Right lobe of liver (tissue), 6 donors: Measurements from ENCODE around the gene GYG1. TPM values are rescaled to one million over a fixed set of nuclear protein-coding genes. Genes with fewer than 3 reads are reported as not detected.

ENCODE experiments used
- ATAC-seq, 4 donors: fragments of 200-7000 bp; cut with Tn5 transposase; one replicate each; pipeline ENCODE4 v1.9.1; 2020; ENCODE audit warnings: mild to moderate bottlenecking in 4 of 4, moderate library complexity in 4 of 4
- DNase-seq, 3 donors: peaks; one replicate each; pipeline ENCODE4 v3.0.0-alpha.2; 2020
- H3K27ac ChIP-seq, 3 donors: fragments of 200-600 bp; one replicate each; pipeline ENCODE4 v1.8.0; 2022
- H3K27me3 ChIP-seq, 2 donors: fragments of 200-600 bp; one replicate each; pipeline ENCODE4 v1.8.0; 2022
- H3K36me3 ChIP-seq, 4 donors: fragments of 200-600 bp; sonication (generic) in 1 of 4; one replicate each; pipeline versions ENCODE4 v1.5.1 to v1.8.0; 2017 to 2022; ENCODE audit warnings: control low read depth in 1 of 4
- H3K4me1 ChIP-seq, 4 donors: fragments of 200-600 bp; sonication (generic) in 1 of 4; one replicate each; pipeline versions ENCODE4 v1.5.1 to v1.8.0; 2017 to 2022; ENCODE audit warnings: control low read depth in 1 of 4
- H3K4me3 ChIP-seq, 3 donors: fragments of 200-600 bp; one replicate each; pipeline ENCODE4 v1.8.0; 2022
- H3K9me3 ChIP-seq, 4 donors: fragments of 200-600 bp; sonication (generic) in 1 of 4; one replicate each; pipeline versions ENCODE4 v1.5.1 to v1.8.0; 2017 to 2022; ENCODE audit warnings: control low read depth in 1 of 4
- POLR2A ChIP-seq: fragments of 450-650 bp; IDR thresholded peaks from one replicate; pipeline ENCODE4 v1.6.1; 2017; ENCODE audit warnings: antibody characterized with exemption, mild to moderate bottlenecking
- WGBS: methylation state at CpG from one replicate; pipeline ENCODE4 v1.1.6; 2018; ENCODE audit warnings: low coverage, low lambda C conversion rate; ENCODE audit not compliant: insufficient coverage; ENCODE audit errors: missing lambda C conversion rate; 5-methylcytosine and 5-hydroxymethylcytosine counted together
- intact Hi-C, 2 donors: fragments of 100-400 bp; cut with DNase I; formaldehyde crosslinking; loops; one replicate each; pipeline versions ENCODE4 v1.11.2 to v1.14.1; 2022
- total RNA-seq, 6 experiments: library from RNA; depleted of rRNA in 2 of 6; stranded (reverse); fragments of >200 nt in 2 of 6; fragmentation: NEBNext Ultra II Directional in 3 of 6; extraction: Animal tissue kit (Norgen Biotek cat#: 25700) in 3 of 6; gene quantifications; one replicate each; pipeline versions ENCODE4 v1.1.0 to v1.2.4, GENCODE V29; 2016 to 2023
- TF ChIP-seq, protein P1 (sequence below), 4 donors: fragments of 200-600 bp in 3 of 4; fragments of 450-650 bp in 1 of 4; IDR thresholded peaks; one replicate each; pipeline versions ENCODE4 v1.5.1 to v1.8.0; 2016 to 2022; ENCODE audit warnings: antibody characterized with exemption in 4 of 4, mild to moderate bottlenecking in 2 of 4
- donor health status: DM: no; HTN: yes; CAD: no.
- donor health status: DM: no; HTN: no; CAD: no.
- donor health status: DM: no; HTN: no; CAD: no.
- donor health status: DM: no; HTN: yes; CAD: no.
- donor health status: DM: no; HTN: yes; CAD: no.

Gene GYG1
- total RNA-seq, 6 experiments from 2014 or later = 6.6 to 16.3 (median 10.3) TPM

DNA sequence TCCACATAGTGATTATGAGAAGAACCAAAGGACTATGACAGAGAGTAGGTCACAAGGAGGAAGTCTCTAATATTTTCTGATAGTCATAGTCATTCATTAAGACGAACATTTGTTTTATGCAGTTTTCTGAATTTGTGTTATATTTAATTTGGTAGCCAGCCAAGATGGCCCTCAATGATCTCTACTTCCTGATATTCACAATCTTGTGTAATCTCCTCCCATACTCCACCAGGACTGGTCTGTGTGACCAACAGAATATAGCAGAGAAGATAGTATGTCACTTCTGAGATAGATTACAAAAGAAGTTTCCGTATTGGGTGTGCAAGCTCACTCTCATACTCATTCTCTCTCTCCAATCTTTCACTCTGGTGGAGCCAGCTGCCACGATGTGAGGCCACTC is 64.2 kb downstream of the GYG1 start:
- ATAC-seq (peak in 2 of 4 donors; percentile 26 to 72), DNase-seq (no peak)
- peaks cover 0 to 3% (median under 1%) of the 10 kb centered on the region in 4 donors for H3K36me3 ChIP-seq
- H3K4me3 ChIP-seq = no peak overlapping the region
- TF ChIP-seq, protein P1, sequence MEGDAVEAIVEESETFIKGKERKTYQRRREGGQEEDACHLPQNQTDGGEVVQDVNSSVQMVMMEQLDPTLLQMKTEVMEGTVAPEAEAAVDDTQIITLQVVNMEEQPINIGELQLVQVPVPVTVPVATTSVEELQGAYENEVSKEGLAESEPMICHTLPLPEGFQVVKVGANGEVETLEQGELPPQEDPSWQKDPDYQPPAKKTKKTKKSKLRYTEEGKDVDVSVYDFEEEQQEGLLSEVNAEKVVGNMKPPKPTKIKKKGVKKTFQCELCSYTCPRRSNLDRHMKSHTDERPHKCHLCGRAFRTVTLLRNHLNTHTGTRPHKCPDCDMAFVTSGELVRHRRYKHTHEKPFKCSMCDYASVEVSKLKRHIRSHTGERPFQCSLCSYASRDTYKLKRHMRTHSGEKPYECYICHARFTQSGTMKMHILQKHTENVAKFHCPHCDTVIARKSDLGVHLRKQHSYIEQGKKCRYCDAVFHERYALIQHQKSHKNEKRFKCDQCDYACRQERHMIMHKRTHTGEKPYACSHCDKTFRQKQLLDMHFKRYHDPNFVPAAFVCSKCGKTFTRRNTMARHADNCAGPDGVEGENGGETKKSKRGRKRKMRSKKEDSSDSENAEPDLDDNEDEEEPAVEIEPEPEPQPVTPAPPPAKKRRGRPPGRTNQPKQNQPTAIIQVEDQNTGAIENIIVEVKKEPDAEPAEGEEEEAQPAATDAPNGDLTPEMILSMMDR (IDR thresholded peaks at IDR 0.05) = no peak
- no peak for TF ChIP-seq POLR2A
- no peaks in the 10 kb centered on the region for H3K4me1 ChIP-seq
- no peaks in the 10 kb centered on the region for H3K9me3 ChIP-seq
- no peaks in the 10 kb centered on the region for H3K27me3 ChIP-seq
- no peak overlapping the region for H3K27ac ChIP-seq
- intact Hi-C loops = no loop called here
- WGBS = 79% methylated on average over 3 of the region's 3 CpGs

DNA sequence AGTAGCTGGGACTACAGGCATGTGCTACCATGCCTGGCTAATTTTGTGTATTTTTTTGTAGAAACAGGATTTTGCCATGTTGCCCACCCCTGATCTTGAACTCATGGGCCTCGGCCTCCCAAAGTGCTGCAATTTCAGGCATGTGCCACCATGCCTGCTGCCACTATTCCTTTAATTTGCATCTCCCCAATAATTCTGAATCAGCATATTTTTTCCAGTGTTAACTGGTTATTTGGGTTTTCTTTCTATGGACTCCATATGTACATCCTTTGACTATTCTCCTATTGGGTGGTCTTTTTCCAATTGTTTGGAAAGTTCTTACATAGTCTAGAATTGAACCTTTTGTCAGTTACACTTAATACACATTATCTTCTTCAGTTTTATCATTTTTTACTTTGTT is 66.9 kb downstream of the GYG1 start:
- TF ChIP-seq, protein P1 (IDR thresholded peaks at IDR 0.05) = no peak
- TF ChIP-seq POLR2A = no peak
- WGBS = 86% methylated on average over 1 of the region's 1 CpG
- ATAC-seq (no peak), DNase-seq (no peak)
- no peaks in the 10 kb centered on the region for H3K27me3 ChIP-seq
- H3K27ac ChIP-seq = no peak overlapping the region
- intact Hi-C loops = no loop called here
- no peaks in the 10 kb centered on the region for H3K4me1 ChIP-seq
- no peaks in the 10 kb centered on the region for H3K9me3 ChIP-seq
- peaks cover 0 to 12% (median 2%) of the 10 kb centered on the region in 4 donors for H3K36me3 ChIP-seq
- no peak overlapping the region for H3K4me3 ChIP-seq

DNA sequence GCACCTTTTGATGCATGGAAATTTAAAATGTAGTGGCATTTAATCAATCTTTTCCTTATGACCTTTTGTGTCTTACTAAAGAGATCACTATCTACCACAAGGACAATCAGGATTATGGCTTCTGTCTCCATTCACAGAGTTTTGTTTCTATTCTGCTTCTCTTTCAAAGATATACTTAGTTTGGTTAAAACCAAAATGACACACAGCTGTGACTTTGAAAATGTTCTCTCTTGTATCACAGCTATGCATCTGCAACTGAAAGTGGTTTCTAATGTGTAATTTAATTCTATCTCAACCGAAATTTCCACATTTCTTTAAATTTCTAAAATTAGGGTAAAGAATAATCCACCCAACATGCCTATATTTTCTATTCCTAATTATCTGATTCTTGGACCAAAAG is 67.3 kb downstream of the GYG1 start:
- no peak overlapping the region for H3K27ac ChIP-seq
- H3K4me3 ChIP-seq = no peak overlapping the region
- no peaks in the 10 kb centered on the region for H3K9me3 ChIP-seq
- TF ChIP-seq, protein P1 (IDR thresholded peaks at IDR 0.05) = no peak
- no peak for TF ChIP-seq POLR2A
- H3K4me1 ChIP-seq = no peaks in the 10 kb centered on the region
- 62% methylated on average over 1 of the region's 1 CpG for WGBS
- ATAC-seq = no peak
- no peak for DNase-seq
- intact Hi-C loops = no loop called here
- no peaks in the 10 kb centered on the region for H3K27me3 ChIP-seq
- peaks cover 0 to 12% (median 2%) of the 10 kb centered on the region in 4 donors for H3K36me3 ChIP-seq

DNA sequence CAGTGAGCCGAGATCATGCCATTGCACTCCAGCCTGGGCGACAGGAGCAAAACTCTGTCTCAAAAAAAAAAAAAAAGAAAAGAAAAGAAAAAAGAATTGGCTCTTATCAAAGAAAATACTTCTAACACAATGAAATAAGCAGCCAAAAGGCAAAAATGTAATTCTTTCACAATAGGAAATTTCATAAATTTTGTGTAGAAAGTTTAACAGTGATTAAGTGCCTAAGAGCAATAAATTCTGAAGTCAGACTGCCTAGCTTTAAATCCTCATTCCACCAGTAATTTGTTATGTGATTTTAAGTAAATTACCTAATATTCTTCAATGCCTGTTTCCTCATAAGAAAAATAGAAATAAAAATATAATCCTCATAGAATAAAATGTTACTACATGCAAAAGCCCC is 70.4 kb downstream of the GYG1 start:
- H3K36me3 ChIP-seq = peaks cover 0 to 12% (median 4%) of the 10 kb centered on the region in 4 donors
- DNase-seq (no peak), ATAC-seq (no peak)
- H3K4me1 ChIP-seq = no peaks in the 10 kb centered on the region
- no peak overlapping the region for H3K27ac ChIP-seq
- intact Hi-C loops = no loop called here
- H3K27me3 ChIP-seq = no peaks in the 10 kb centered on the region
- no peaks in the 10 kb centered on the region for H3K9me3 ChIP-seq
- H3K4me3 ChIP-seq = no peak overlapping the region
- 83% methylated on average over 2 of the region's 2 CpGs for WGBS
- TF ChIP-seq, protein P1 (IDR thresholded peaks at IDR 0.05) = no peak
- TF ChIP-seq POLR2A = no peak

DNA sequence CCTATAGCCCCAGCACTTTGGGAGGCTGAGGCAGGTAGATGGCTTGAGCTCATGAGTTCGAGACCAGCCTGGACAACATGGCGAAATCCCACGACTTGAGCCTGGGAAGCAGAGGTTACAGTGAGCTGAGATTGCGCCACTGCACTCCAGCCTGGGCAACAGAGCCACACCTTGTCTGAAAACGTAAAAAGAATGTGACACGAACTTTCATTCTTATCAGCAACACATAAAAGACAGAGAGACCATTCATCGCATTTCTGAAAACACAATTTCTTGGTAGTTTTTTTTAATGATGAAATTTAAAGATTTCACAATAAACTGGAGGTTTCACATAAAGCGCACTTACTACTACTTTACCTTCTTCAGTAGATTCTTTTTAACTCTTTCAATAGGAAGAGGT is 76.5 kb downstream of the GYG1 start:
- H3K27me3 ChIP-seq = no peaks in the 10 kb centered on the region
- TF ChIP-seq, protein P1 (IDR thresholded peaks at IDR 0.05) = no peak
- DNase-seq (no peak), ATAC-seq (no peak)
- WGBS = 85% methylated on average over 8 of the region's 8 CpGs
- intact Hi-C loops = no loop called here
- H3K4me1 ChIP-seq = no peaks in the 10 kb centered on the region
- H3K36me3 ChIP-seq = peaks cover 0 to 16% (median 2%) of the 10 kb centered on the region in 4 donors
- no peak overlapping the region for H3K27ac ChIP-seq
- no peaks in the 10 kb centered on the region for H3K9me3 ChIP-seq
- no peak overlapping the region for H3K4me3 ChIP-seq
